Measurements from ENCODE around the gene BTF3.
"Not testable (repeated sequence)": the region's sequence is repeated elsewhere in the genome, so short reads cannot be mapped to it uniquely, and the experiment has no call there.

BTF3 gene

GRCh38 chr5:73486119-73486899 is 11.9 kb upstream of the BTF3 start:
- no peak for DNase-seq

- DNase-seq, result not testable (repeated sequence)
Measured at GRCh38 chr5:73487257-73487656, 11.0 kb upstream of the BTF3 start.

- no peak for DNase-seq
Measured at GRCh38 chr5:73487815-73488214, 10.4 kb upstream of the BTF3 start.

GRCh38 chr5:73488806-73489205 is 9.4 kb upstream of the BTF3 start:
- no peak for DNase-seq

- no peak for DNase-seq
Measured at GRCh38 chr5:73490088-73490487, 8.2 kb upstream of the BTF3 start.

GRCh38 chr5:73491155-73491554 is 7.1 kb upstream of the BTF3 start:
- DNase-seq, result no peak

- DNase-seq, result no peak
Measured at GRCh38 chr5:73493421-73493820, 4.8 kb upstream of the BTF3 start.

- DNase-seq, result no peak
Measured at GRCh38 chr5:73494721-73495120, 3.5 kb upstream of the BTF3 start.

- DNase-seq, result no peak
Measured at GRCh38 chr5:73495772-73496335, 2.4 kb upstream of the BTF3 start.

- no peak for DNase-seq
Measured at GRCh38 chr5:73496984-73497457, 1.2 kb upstream of the BTF3 start.

GRCh38 chr5:73497497-73498056 is 665 bp upstream of the BTF3 start:
- DNase-seq, result no peak

GRCh38 chr5:73499187-73499586 is 945 bp downstream of the BTF3 start:
- no peak for DNase-seq

- DNase-seq, result no peak
Measured at GRCh38 chr5:73499756-73500155, 1.5 kb downstream of the BTF3 start.

GRCh38 chr5:73501406-73501805 is 3.2 kb downstream of the BTF3 start:
- DNase-seq, result no peak

GRCh38 chr5:73506459-73506955 is 8.3 kb downstream of the BTF3 start:
- DNase-seq, result no peak

- DNase-seq, result no peak
Measured at GRCh38 chr5:73507062-73507461, 8.8 kb downstream of the BTF3 start.

- not testable (repeated sequence) for DNase-seq
Measured at GRCh38 chr5:73508521-73508920, 10.3 kb downstream of the BTF3 start.

- DNase-seq, result no peak
Measured at GRCh38 chr5:73513996-73514395, 15.8 kb downstream of the BTF3 start.

- DNase-seq, result no peak
Measured at GRCh38 chr5:73514418-73514817, 16.2 kb downstream of the BTF3 start.

- no peak for DNase-seq
Measured at GRCh38 chr5:73515232-73515631, 17.0 kb downstream of the BTF3 start.

- no peak for DNase-seq
Measured at GRCh38 chr5:73519531-73520283, 21.5 kb downstream of the BTF3 start.

- no peak for DNase-seq
Measured at GRCh38 chr5:73522989-73523388, 24.7 kb downstream of the BTF3 start.

GRCh38 chr5:73523861-73524260 is 25.6 kb downstream of the BTF3 start:
- no peak for DNase-seq

Measured in GOT3 (cell line).